ENCODE results near the gene DCAF6.

- TF ChIP-seq CTCF (IDR thresholded peaks at IDR 0.05) (no peak), POLR2A (IDR thresholded peaks at IDR 0.05) (no peak)
These were observed 19.4 kb downstream of the DCAF6 start for GRCh38 chr1:167955915-167956314.
